Activated B cell treated with CpG ODN at 0.5 μM for 24 hours (primary cell): ENCODE results near the gene ACTN1. TPM values are rescaled to one million over a fixed set of nuclear protein-coding genes. Genes with fewer than 3 reads are reported as not detected.

Source experiments
- ATAC-seq: fragments of 200-7000 bp; cut with Tn5 transposase; one replicate; pipeline ENCODE4 v1.10.0; 2021; ENCODE audit warnings: low read depth, mild to moderate bottlenecking, moderate library complexity
- CTCF ChIA-PET: fragments of 350-600 bp; sonication (Branson Sonifier 250); formaldehyde crosslinking; loops from one replicate; lab custom pipeline; 2021; ENCODE audit warnings: antibody characterized with exemption; lab: Charles Lee
- POLR2A ChIA-PET: fragments of 350-600 bp; sonication (Branson Sonifier 250); formaldehyde crosslinking; loops from one replicate; lab custom pipeline; 2021; ENCODE audit warnings: antibody characterized with exemption; lab: Charles Lee
- DNase-seq: peaks from one replicate; pipeline ENCODE4 v3.0.0; 2022
- H3K27ac Mint-ChIP-seq: one replicate; pipeline ENCODE4 v1.8.0; 2020; ENCODE audit warnings: mixed read lengths
- H3K27me3 Mint-ChIP-seq: one replicate; pipeline ENCODE4 v1.8.0; 2021; ENCODE audit warnings: mixed read lengths
- H3K36me3 Mint-ChIP-seq: one replicate; pipeline ENCODE4 v1.8.0; 2021; ENCODE audit warnings: low read depth, mixed read lengths
- H3K4me1 Mint-ChIP-seq: one replicate; pipeline ENCODE4 v1.8.0; 2021; ENCODE audit warnings: mixed read lengths
- H3K4me3 Mint-ChIP-seq: one replicate; pipeline ENCODE4 v1.8.0; 2020; ENCODE audit warnings: mild to moderate bottlenecking, mixed read lengths
- H3K9me3 Mint-ChIP-seq: one replicate; pipeline ENCODE4 v1.8.0; 2020; ENCODE audit warnings: mixed read lengths
- intact Hi-C: fragments of 100-400 bp; cut with micrococcal nuclease; formaldehyde crosslinking; loops from one replicate; pipeline ENCODE4 v1.15.1; 2024
- total RNA-seq: library from RNA; stranded (reverse); gene quantifications from 2 replicates; pipeline ENCODE4 v1.2.3, GENCODE V29; 2022
- TF ChIP-seq, protein P1 (sequence below): fragments of 200-600 bp; IDR thresholded peaks from one replicate; pipeline ENCODE4 v1.8.0; 2022; ENCODE audit warnings: antibody characterized with exemption, mild to moderate bottlenecking

Gene ACTN1
- total RNA-seq, 1 donor from 2014 or later: 0.22 TPM

GRCh38 chr14:68894802-68895703 is 84.0 kb downstream of the ACTN1 start:
- no peak overlapping the region for H3K27ac Mint-ChIP-seq
- POLR2A ChIA-PET: no interaction called here

GRCh38 chr14:68894123-68894522 is 85.0 kb downstream of the ACTN1 start:
- Mint-ChIP-seq H3K27me3 (peaks cover 11% of the 10 kb centered on the region), H3K9me3 (no peaks in the 10 kb centered on the region), H3K36me3 (no peaks in the 10 kb centered on the region), H3K27ac (no peak overlapping the region), H3K4me1 (no peaks in the 10 kb centered on the region), H3K4me3 (no peak overlapping the region)
- ChIA-PET CTCF (no interaction called here), POLR2A (no interaction called here)
- TF ChIP-seq, protein P1, sequence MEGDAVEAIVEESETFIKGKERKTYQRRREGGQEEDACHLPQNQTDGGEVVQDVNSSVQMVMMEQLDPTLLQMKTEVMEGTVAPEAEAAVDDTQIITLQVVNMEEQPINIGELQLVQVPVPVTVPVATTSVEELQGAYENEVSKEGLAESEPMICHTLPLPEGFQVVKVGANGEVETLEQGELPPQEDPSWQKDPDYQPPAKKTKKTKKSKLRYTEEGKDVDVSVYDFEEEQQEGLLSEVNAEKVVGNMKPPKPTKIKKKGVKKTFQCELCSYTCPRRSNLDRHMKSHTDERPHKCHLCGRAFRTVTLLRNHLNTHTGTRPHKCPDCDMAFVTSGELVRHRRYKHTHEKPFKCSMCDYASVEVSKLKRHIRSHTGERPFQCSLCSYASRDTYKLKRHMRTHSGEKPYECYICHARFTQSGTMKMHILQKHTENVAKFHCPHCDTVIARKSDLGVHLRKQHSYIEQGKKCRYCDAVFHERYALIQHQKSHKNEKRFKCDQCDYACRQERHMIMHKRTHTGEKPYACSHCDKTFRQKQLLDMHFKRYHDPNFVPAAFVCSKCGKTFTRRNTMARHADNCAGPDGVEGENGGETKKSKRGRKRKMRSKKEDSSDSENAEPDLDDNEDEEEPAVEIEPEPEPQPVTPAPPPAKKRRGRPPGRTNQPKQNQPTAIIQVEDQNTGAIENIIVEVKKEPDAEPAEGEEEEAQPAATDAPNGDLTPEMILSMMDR: no peak
- no peak for ATAC-seq
- intact Hi-C loops: no loop called here
- no peak for DNase-seq

More at GRCh38 chr14:68894802-68895703, 84.0 kb downstream of the ACTN1 start:
- CTCF ChIA-PET: no interaction called here
- Mint-ChIP-seq H3K4me3 (no peak overlapping the region), H3K27me3 (peaks cover 18% of the 10 kb centered on the region), H3K4me1 (no peaks in the 10 kb centered on the region), H3K36me3 (no peaks in the 10 kb centered on the region), H3K9me3 (no peaks in the 10 kb centered on the region)
- DNase-seq (no peak), ATAC-seq (no peak)
- intact Hi-C loops: no loop called here
- TF ChIP-seq, protein P1: no peak

DNA sequence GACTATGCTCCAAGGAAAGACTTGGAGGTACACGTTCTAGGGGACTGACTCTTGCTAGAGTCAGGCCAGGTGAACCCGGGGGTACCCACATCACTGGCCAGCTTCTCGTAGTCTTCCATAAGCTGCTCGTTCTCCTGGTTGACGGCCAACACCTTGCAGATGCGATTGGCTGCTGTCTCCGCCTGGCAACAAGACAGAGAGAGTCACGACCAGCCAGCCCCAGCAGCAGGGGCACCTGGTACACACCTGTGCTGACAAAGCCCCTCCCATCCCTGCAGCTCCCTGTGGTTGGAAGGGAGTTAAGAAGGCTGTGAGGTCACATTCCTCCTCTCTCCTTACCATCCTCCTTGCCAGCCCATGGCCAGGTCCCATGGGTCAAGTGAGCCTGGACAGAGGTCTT is 85.5 kb downstream of the ACTN1 start:
- ChIA-PET POLR2A (no interaction called here), CTCF (interaction anchor here (1.3 kb wide), 1 partner anchor 18 kb away, joined by 3 read pairs; no protein-coding TSS in a partner anchor)
- no peak for ATAC-seq
- TF ChIP-seq, protein P1: no peak
- Mint-ChIP-seq H3K27me3 (peaks cover 11% of the 10 kb centered on the region), H3K4me1 (no peaks in the 10 kb centered on the region), H3K27ac (no peak overlapping the region), H3K36me3 (no peaks in the 10 kb centered on the region), H3K9me3 (no peaks in the 10 kb centered on the region), H3K4me3 (no peak overlapping the region)
- intact Hi-C loops: no loop called here
- DNase-seq: no peak

GRCh38 chr14:68892961-68893360 is 86.1 kb downstream of the ACTN1 start:
- DNase-seq: no peak
- H3K27ac Mint-ChIP-seq: no peak overlapping the region
- H3K4me3 Mint-ChIP-seq: no peak overlapping the region
- no peaks in the 10 kb centered on the region for H3K4me1 Mint-ChIP-seq
- TF ChIP-seq, protein P1: no peak
- no peaks in the 10 kb centered on the region for H3K9me3 Mint-ChIP-seq
- no peaks in the 10 kb centered on the region for H3K36me3 Mint-ChIP-seq
- peaks cover 7% of the 10 kb centered on the region for H3K27me3 Mint-ChIP-seq
- intact Hi-C loops: no loop called here
- POLR2A ChIA-PET: no interaction called here
- CTCF ChIA-PET: interaction anchor here (1.3 kb wide), 1 partner anchor 18 kb away, joined by 3 read pairs; no protein-coding TSS in a partner anchor
- ATAC-seq: no peak

DNA sequence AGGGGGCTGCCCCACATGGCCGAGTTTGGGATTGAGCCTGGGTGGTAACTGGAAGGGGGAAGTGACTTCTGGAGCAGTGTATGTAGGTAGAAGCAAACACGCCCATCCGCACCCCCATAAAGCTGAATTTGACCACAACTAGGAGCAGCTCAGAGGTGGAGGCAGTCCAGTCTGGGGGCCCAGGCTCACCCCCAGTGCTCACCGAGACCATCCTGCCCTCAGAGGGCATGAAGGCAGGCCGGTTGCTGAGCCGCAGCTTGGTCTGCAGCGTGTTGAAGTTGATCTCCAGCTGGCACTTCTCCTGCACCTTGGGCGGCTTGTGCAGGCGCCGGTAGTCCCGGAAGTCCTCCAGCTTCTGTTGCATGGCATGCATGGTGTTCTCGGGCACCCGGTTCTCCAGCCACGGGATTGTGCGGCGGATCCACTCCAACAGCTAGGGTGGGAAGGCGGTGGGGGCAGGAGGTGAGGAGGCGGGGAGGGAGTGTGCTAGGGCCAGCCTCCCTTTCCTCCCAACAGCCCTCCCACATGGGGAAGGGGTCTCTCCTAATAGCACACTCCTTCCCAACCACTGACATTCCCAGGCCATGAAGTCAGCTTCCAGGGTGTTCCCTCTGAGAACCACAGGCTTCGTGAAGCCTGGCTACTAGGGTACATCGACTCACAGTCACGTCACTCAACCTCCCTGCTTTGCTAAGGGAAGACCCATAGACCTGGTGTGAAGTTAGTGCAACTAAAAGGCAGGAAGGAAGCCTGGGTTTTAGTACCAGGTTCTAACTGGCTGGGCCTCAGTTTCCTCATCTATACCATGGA is 87.0 kb downstream of the ACTN1 start:
- POLR2A ChIA-PET: no interaction called here
- Mint-ChIP-seq H3K4me3 (no peak overlapping the region), H3K4me1 (no peaks in the 10 kb centered on the region), H3K36me3 (no peaks in the 10 kb centered on the region), H3K27ac (no peak overlapping the region), H3K27me3 (no peaks in the 10 kb centered on the region), H3K9me3 (no peaks in the 10 kb centered on the region)
- ATAC-seq (no peak), DNase-seq (no peak)
- intact Hi-C loops: no loop called here
- TF ChIP-seq, protein P1: no peak
- CTCF ChIA-PET: interaction anchor here (1.3 kb wide), 1 partner anchor 19 kb away, joined by 3 read pairs; no protein-coding TSS in a partner anchor
